Activated CD8-positive, alpha-beta memory T cell treated with anti-CD3 and anti-CD28 coated beads, Interleukin-2, amount 50 U/mL, for 48 hours (primary cell): ENCODE measurements around the gene SRXN1.

Experiments used
- DNase-seq: peaks from one replicate; pipeline ENCODE4 v3.0.0-alpha.2; 2020

Gene SRXN1

DNA sequence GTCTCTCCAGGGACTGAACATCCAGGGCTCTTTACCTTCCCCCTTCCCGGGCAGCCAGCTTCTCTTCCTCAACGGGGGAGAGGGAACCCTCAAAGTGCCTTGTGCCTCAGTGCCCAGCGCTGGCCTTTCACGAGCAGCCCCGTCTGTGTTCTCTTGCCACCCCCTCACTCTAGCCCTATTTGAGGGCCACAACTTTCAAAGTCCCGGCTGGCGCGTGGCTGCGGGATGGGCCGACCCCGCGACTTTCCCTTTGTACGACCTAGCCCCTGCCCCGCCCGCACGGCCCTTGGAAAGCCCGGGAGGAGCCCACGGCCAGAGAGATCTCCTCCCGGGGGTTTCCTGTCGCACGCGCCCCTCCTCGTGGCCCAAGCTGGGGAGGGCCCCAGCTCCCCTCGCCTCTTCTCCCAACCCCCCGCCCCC lies 22.0 kb upstream of the SRXN1 start:
- no peak for DNase-seq

DNA sequence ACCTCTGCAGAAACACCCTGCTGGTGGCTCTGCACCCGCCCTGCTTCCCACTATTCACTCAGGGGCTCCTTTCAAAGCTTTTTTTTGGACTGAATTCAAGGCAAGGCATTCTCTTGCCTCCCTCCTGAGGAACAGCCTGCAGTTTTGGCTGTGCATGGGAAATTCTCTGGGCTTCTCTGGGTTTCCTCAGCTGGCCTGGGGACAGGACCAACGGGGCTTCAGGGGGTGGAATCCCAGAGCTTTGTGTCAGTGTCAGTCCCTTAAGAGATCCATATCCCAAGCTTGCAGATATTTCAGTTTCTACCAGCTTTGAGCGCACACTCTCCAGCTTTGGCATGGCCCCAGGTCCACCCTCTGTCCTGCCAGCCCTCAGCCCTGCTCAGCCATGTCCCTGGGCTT lies 20.6 kb upstream of the SRXN1 start:
- no peak for DNase-seq

DNA sequence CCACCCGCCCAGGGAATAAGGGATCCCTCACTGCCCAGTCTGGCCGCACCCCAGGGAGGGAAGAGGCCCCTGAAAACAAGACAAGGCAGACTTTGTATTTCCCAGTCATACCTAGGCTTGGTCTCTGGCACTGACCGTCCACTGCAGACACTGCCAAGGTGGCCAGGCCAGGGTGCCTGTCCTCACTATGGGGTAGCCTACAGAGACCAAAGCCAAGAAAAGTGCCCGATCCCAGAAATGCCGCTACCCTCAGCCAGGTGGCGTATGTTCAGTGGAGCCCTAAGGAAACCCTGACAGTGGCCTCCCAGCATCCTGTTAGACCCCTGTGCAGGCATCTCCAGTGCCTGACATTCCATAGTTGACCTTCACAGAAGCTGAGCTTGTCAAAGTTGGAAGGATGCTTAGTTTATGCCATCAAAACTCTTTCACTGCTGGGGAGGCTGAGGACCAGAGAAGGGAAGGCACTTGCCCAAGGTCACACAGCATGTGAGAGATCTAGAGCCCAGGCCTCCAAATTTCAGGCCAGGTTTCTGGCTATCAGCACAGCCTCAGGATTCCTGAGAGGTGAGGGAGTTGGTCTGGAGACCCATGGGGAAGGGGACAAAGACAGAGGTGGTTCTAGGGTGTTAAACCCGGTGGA lies 20.1 kb upstream of the SRXN1 start:
- no peak for DNase-seq

DNA sequence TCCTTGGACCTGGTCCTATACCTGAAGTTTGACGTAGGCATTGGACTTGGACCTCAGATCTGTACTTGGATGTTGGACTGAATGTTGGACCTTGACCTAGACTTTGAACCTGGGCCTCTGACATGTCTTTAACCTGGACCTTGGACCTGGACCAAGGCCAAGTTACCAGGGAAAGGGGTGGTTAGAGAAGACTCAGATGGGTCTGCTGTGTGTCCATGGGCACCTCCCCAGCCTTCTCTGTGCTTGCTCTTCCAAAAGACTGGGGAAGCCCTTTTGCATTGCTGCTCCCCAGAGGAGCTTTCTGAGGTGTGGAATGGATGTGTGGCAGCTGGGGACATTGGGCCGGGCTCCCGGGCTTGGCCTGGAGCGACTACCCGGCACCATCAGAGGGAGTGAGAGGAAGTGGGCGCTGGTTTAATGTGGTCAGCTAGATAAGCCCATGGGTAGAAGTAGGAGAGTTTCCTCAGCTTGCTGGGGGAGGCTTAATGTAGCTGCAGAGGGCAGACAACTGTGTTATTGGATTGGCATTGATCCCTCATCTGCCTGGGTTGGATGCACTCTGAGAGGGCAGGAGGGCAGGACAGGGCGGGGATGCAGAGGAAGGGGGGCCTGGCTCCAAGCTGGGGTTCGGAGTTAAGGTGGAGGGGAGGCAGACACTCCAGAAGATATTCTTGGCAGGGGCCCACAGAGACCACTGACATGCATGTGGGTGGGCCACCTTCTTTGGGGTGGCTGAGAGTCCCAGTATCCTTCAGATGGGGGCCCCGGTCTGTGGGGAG lies 18.4 kb upstream of the SRXN1 start:
- no peak for DNase-seq

DNA sequence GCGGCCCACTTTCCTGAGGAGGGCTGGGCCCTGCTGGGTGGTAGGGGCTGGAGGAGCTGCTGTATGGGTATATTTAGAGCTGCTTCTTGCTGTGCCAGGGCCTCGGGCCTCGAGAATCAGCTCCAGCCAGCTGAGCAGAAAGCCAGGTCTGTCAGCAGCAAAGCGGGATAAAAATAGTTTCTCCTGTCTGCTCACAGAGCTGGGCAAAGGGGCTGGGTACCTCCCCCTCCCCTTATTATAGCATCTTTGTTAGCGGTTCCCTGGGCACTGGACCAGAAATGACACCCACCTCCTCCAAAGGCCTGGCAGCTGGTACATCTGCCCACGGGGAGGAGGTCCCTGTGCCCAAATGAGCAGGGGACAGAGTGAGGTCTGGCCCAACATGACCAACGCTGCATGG lies 16.6 kb upstream of the SRXN1 start:
- DNase-seq, result no peak

DNA sequence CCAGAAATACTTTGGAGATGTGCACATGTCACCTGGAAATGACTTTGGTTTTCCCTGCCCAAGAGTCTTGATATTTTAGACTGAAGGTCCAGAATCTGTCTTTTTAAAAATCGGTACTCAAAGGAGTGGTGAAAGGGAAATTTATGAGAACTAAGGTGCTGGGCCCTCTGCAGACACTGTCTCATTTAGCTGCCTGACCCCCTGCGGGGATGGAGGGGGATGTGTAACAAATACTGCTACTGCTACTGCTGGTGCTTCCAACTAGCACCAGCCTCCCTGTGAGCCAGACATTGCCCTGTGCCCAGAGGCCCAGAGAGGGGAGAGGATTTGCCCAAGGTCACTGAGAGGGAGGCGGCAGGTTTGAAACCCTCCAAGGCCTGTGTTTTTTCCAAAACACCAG lies 15.6 kb upstream of the SRXN1 start:
- no peak for DNase-seq

DNA sequence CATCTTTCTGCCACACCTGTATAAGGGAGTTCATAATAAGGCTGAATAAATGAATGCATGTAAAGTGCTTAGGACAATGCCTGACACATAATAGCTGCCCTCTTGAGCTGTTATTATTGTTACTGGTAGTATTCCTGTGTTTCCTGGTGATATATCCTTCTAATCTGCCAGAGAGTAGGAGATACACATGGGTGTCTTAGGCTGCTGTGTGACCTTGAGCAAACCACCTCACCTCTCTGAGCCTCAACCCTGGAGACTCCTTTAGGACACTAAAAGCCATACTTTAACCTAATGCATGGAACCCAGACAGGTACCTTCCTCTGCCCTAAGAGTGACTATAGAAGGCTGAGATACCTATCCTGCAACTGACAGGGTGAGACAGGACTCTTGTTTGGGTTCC lies 15.1 kb upstream of the SRXN1 start:
- DNase-seq, result no peak

DNA sequence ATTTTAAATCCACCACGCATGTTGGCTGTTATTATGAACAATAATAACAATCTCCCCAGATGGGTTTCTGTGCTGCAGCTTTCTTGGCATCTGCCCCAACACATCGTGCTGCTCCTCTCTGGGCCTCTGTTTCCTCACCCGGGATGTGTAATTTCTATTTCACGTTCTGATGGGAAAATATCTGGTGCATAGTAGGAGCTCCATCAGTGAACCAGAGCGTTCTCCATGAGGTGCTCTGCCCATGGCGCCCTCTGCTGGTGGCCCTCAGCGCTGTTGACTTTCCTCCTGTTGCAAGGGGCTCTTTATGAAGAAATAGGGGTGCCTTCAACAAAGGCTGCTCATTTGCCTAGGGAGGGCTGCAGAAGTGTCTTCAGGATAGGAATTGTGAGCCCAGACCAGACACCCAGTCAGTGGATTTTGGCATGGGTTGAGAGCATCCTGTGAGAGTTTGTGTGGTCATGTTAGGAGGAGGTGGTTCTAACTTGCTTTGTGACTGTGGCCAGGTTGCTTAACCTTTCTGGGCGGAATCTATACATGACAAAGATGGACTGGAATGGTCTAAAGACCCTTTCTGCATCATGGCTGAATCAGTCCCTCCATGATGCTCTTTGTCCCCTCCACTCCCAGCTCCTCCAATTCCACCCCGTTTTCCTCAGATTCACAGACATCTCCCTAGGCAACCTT lies 14.5 kb upstream of the SRXN1 start:
- DNase-seq, result peak; percentile 90

DNA sequence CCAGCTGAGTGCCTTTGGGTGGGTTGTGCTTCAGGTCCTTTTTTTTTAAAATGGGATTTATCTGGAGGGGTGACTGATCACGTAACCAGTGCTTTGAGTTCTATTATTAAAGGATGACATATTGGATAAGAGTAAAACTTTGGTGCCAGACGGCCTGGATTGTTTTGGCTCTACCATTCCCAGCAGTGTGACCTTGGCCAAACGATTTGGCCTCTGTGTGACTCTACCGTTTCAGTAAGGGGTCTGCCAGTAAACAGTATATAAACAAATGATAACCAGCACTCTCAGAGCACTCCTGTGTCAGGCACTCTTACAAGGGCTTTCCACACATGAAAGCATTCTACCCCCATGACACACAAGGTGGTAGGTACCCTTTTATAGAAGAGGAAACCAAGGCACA lies 13.9 kb upstream of the SRXN1 start:
- DNase-seq, result no peak

DNA sequence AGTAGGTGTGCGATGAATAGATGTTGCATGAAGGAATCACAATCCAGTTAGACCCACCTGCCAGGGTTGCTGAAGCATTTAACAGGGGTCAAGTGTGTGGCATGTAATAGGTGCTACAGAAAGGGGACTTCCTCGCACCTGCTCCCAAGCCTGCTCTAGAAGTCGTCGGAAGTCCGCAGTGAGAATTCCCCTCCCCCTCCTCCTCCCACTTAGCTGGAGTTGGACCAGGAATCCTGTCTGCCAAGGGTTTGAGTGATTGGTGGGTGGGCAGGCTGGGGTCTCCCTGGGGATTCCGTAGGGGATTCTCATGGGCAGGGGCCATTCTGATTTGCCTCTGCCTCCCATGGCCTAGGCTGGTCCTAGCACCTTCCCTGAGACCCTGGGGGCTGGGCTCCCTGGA lies 12.3 kb upstream of the SRXN1 start:
- DNase-seq, result no peak

DNA sequence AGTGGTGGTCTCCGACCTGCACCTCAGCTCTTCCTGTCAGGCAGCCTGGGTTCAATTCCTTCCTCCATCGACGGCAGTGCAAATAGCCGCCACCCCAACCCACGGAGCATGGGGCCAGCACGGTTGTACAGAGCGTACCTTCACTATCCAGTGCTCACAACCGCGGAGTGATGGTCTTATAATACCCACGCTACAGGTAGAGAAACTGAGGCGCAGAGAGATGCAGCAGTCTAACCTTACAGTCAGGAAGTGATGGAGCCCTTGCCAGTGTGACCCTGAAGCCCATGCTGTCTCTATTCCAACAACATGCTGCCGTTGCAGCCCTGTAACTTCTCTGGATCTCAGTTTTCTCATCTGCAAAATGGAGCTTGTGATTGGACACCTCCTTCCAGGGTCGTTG lies 11.6 kb upstream of the SRXN1 start:
- no peak for DNase-seq

DNA sequence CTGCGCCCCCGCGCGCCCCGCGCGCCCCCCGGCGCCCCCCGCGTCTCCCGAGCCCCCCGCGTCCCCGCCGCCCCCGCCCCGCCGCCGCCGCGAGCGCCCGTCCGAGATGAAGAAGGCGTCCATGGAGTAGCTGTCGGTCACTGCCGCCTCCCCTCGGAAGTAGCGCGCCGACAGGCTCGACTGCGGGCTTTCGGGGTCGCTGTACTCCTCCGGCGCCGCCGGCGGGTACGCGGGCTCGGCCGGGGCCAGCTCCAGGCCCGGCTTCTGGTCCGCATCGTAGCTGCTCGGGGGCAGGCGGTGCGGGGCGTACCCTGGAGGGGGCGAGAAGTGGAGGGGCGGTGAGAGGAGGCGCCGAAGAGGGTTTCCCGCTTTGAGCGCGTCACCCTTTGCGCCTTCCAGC lies 11.2 kb upstream of the SRXN1 start:
- no peak for DNase-seq

DNA sequence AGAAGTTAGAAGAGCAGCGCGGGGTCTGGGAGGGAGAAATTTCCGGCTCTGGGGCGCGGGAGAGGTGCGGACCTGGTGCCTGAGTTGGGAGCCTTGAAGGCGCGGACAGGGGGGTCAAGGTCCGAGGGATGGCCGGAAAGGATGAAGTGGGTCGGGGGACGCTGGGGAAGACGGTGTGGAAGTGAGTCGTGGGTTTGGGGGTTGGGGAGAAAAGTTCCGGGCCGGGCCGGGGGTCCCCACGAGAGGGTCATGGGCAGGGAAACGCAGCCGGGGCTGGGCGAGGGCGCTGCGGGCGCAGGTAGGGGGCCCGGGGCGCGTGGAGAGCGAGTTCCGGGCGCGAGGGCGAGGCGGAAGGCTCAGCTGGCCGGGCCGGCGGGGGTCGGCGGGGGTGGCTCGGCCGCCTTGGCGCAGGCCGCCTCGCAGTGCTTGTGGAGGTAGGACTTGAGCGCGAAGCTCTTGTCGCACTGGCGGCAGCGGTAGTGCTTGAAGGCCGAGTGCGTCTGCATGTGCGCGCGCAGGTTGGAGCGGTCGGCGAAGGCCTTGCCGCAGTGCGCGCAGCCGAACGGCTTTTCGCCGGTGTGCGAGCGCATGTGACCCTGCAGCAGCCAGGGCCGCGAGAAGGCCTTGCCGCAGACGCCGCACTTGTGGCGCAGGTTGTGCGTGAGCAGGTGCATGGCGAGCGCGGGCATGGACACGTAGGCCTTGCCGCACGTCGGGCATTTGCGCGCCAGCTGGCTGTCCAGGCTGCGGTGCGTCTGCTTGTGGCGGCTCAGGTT lies 10.5 kb upstream of the SRXN1 start:
- no peak for DNase-seq

DNA sequence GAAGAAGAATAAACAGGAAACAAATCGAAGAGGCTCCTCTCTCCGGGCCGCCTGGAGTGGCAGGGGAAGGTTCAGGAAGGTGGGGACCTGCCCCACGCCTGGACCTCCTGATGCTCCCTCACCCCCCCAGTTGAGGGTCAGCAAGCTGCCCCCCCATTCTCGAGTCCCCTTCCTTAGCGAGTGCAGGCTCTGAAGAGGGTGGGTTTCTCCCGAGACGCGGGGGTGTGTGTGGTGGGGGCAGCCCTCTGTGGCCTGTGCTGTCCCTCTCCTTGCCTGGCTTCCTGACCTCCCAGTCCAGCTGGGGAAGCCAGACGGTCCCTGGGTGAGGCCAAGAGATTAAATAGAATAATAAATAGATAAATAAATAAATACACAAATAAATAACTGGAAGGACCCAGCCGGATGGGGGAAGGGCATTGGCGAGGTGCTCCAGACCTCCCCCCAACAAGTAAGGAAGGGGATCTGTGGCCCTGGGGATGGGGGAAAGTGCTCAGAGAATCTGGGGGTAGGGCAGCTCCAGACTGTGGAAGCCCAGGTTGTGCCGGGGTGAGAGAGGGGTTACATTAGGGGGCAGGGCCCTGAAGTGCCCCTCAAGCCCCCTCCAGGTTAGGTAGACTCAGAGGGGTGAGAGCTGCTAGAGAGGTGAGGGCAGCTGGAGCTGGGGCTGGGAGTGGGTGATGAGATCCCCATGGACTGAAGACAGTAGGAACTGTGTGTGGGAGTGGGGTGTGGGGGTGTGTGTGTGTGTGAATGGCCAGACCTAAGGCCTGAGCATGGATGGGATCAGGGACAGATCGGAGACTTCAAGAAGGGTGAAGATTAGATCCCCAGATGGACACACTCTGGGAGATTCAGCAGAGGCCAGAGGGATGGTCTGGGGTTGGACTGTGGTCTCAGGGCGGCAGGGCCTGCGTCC lies 9.5 kb upstream of the SRXN1 start:
- no peak for DNase-seq

DNA sequence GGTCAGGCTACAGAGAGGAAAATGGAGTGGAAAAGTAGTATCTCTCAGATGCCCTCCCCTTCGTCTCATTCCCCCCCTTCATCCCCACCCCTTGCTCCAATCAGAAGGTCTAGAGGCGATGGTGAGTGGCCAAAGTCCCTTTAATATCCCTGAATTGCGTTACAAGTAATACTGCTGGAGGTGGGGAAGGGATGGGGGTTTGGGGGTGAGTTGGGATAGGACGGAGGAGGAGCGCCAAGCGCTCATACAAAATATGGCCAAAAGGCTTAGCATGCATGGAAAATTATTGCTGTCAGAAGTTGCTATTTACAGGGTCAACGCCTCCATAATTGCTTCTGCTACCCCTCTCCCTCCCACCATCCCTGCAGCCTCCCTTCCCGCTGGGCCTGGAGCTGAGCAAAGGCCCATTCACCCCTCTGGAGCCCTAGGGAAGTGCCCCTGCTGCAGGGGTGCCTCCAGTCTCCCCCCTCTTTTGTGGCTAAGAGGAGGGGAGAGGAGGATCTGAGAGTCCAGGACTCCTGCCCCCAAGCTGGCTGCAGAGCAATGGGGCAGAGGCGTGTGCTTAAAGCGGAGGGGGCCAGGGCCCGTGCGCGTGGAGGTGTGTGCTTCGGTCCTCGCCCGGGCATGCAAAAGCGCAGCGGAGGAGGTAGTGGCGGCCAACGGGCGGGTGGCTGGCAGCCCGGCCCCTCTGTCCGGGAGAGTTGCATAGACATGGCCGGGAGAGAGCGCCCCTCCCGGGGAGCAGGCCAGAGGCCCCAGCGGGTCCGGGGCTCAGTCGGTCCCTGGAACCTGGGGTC lies 8.7 kb upstream of the SRXN1 start:
- DNase-seq, result no peak

DNA sequence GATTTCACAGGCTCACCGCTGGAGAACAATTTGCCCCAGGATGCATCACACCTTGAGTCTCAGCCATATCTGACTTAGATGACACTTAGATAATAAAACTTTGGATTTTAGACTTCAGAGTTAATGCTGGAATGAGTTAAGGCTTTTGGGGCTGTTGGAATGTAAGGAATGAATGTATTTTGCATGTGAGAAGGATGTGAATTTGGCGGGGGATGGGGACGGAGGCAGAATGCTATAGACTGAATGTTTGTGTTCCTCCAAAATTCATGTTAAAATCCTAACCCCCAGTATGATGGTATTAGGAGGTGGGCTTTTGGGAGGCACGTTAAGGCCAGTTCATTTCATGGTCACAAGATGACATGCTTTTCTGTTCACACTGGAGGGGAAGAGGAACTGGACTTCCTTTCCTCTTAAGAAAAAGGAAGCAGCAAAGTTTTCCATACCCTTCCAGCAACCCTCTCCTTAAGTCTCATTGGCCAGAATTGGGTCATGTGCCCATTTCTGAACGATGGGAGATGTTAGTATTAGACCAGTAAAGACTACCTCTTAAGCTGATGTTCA lies 5.8 kb upstream of the SRXN1 start:
- no peak for DNase-seq

DNA sequence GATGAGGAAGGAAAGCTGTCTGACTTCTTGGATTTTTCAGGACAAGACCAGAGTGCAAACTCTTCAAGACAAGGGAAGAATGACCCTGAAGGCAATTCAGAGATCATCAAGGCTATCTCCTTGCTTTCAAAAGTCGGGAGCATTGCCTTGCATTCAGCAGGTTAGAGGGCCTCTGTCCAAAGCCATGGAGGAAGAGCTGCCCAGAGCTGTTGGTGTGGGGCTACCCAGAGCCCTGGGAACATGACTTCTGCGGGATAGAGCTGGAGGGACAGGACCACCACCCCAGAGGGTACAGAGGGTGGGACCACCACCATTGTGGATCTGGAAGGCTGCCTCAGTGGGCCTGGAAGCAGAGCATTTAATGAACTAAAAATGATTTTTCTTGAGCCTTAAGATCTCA lies 5.2 kb upstream of the SRXN1 start:
- no peak for DNase-seq

DNA sequence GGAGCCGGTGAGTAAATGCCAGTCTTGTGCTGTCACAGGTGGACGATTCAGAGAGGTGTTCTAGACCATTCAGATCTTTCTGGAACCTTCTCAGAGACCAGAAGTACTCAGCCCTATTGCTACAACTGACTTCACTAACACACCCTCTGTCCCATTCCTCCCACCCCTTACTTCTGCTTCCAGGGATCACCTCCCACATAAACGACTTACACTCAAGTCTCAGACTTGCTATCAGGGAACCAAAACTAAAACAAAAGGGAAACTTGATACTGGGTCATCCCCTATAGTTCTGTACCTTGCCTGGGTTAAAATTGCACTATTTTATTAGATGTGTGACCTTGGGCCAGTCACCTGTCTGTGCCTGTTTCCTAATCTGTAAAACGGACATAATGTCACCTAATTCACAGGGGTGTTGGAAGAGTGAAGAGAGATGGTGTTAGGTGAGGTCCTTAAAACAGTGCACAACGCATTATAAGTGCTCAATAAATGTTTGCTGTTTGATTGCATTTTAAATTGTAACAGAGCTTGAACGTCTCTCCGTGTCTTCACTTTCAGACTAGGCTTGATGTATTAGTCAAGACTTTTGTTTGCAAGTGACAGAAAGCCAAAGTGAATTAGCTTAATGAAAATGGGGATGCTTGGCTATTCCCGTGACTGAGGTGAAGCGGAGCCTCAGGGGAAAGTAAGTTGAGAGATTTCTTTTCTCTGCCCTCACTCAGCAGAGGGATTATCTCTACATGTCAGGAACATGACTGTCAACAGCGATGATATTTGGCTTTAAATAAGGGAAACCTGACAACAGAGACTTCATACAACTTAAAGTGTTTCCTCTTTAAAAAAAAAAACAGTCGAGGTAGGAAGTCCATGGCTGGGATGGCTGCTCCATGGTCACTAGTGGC lies 3.0 kb upstream of the SRXN1 start:
- DNase-seq, result no peak

DNA sequence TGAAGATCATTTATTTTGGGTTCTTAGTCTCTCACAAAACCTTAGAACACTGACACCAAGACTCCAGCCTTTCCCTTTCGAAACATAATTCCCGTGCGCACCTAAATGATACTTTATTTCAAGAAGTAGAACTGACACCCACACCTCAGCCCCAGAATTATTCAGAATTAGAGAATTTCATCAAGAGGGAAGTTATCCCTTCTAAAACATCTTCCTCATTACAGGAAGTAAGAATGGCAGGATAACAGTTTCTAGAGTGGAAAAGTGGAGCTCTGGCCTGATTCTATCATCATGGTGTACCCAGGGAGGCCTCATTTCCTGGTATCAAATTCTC lies 1.4 kb upstream of the SRXN1 start:
- DNase-seq, result no peak
